SIG-M5 treated with dmso at 0.1 percent for 504 hours (cell line): ENCODE results near the gene GNAQ.
"Not testable (repeated sequence)": the region's sequence is repeated elsewhere in the genome, so short reads cannot be mapped to it uniquely, and the experiment has no call there.

ENCODE experiments used
- DNase-seq: peaks from one replicate; lab custom pipeline; 2025; ENCODE audit not compliant: unreplicated experiment; lab: John Stamatoyannopoulos, UW

Gene GNAQ

DNA sequence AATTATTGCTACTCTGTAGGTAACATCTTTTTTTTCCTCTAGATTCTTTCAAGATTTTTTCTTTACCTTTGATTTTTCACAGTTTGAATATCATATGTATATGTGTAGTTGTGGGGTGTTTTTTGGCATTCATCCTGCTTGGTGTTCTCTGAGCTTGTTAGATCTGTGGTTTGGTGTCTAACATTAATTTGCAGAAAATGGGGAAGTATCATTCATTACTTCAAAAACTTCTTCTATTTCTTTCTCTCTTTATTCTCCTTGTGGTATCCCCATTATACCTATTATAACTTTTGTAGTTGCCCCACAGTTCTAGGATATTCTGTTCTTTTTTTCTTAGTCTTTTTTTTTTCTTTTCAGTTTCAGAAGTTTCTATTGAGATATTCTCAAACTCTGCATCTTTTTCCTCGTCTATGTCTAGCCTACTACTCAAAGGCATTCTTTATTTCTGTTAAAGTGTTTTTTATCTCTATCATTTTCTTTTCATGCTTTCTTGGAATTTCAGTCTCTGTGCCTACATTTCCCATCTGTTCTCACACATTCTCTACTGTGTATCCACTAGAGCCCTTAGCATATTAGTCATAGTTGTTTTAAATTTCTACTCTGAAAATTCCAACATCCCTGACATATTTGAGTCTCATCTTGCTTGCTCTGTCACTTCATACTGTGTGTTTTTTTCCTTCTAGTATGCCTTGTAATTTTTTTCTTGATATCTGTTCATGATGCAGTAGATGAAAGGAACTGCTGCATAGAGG, 323.4 kb downstream of the GNAQ start:
- DNase-seq, result peak; percentile 2

DNA sequence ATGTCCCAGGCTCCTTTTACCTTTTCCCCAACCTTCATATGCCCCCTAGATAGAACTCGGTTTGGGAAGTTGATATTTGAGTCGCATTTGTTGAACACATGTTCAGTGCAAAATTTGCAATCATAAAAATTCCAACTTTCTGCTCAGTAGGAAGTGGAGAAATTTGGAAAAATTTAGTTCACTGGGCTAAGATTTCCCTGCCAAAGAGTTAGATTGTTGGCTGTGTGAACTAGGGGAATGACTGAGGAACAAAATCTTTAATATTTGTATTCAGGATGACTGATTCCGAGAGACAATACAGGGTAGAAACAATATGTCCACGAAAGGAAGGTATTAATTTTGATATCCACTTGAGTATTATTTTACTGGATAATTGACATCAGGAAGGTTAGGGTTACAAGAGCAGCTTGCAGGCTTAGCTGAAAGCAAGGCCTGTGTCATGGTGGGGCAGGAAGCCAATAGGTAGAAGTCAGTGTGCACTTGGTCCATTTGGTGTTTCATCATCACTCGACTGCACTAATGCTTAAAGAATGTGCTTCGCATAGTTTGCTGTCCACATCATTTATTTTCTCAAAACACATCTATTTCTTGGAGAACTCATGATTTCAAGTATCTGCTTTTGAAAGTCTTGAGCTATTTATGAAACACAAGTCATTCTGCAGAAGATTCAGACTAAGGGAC, 324.1 kb downstream of the GNAQ start:
- DNase-seq, result peak; percentile 22

DNA sequence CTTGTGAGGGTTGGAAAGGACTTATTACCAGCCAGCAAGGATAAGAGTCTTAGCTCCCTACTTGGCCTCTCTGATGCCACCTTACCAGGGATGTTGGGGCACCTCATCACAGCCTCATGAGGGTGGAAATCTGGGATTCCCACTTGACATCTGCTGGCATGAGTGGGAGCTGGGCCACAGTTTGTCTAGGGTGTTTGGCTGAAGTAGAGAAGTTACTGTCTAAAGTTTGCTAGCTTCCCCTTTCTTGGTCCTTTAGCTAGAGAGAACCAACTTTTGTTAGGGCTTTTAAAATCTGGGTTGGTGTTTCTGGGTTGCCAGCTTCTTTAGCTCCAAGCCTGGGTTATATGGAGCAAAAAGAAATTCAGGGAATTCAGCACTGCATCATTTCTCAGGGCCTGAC, 326.0 kb downstream of the GNAQ start:
- DNase-seq, result peak; percentile 12

DNA sequence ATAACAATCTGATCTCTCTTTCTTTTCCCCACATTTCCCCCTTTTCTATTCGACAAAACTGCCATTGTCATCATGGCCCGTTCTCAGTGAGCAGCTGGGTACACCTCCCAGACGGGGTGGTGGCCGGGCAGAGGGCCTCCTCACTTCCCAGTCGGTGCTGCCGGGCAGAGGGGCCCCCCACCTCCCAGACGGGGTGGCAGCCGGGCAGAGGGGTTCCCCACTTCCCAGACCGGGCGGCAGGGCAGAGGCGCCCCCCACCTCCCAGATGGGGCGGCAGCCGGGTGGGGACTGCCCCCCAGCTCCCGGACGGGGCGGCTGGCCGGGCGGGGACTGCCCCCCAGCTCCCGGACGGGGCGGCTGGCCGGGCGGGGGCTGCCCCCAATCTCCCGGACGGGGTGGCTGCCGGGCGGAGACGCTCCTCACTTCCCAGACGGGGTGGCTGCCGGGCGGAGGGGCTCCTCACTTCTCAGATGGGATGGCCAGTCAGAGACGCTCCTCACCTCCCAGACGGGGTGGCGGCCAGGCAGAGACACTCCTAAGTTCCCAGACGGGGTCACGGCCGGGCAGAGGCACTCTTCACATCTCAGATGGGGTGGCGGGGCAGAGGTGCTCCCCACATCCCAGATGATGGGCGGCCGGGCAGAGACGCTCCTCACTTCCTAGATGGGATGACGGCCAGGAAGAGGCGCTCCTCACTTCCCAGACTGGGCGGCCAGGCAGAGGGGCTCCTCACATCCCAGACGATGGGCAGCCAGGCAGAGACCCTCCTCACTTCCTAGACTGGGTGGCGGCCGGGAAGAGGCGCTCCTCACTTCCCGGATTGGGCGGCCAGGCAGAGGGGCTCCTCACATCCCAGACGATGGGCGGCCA, 328.9 kb downstream of the GNAQ start:
- DNase-seq, result not testable (repeated sequence)

DNA sequence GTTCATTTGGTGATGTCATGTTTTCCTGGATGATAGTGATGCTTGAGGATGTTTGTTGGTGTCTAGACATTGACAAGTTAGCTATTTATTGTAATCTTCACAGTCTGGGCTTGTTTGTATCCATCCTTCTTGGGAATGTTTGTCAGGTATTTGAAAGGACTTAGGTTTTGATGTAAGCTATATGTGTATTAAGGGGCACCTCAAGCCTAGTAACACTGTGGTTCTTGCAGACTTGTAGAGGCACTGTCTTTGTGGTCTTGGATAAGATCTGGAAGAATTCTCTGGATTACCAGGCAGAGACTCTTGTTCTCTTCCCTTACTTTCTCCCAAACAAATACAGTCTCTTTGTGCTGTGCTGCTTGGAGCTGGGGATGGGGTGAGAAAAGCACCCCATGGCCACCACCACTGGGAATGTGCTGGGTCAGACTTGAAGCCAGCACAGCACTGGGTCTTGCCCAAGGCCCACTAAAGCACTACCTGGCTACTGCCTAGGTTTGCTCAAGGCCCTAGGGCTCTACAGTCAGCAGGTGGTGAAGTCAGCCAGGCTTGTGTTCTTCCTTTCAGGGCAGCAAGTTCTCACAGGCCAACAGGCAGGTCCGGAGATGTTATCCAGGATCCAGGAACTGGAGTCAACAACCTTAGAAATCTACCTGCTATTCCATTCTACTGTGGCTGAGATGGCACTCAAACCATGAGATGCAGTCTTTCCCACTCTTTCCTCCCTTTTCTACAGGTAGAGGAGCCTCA, 334.2 kb downstream of the GNAQ start:
- DNase-seq, result no peak

DNA sequence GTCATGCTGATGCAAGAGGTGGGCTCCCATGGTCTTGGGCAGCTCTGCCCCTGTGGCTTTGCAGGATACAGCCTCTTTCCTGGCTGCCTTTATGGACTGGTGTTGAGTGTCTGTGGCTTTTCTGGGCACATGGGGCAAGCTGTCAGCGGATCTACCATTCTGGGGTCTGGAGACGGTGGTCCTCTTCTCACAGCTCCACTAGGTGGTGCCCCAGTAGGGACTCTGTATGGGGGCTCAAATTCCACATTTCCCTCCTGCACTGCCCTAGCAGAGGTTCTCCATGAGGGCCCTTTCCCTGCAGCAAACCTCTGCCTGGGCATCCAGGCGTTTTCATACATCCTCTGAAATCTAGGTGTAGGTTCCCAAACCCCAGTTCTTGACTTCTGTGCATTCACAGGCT, 340.9 kb downstream of the GNAQ start:
- DNase-seq, result not testable (repeated sequence)

DNA sequence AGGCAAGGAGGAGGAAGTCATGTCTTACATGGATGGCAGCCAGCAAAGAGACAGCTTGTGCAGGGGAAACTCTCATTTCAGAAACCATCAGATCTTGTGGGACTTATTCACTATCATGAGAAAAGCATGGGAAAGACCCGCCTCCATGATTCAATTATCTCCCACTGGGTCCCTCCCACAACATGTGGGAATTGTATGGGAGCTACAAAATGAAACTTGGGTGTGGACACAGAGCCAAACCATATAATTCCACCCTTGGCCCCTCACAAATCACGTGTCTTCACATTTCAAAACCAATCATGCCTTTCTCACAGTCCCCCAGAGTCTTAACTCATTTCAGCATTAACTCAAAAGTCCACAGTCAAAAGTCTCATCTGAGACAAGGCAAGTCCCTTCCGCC, 341.5 kb downstream of the GNAQ start:
- not testable (repeated sequence) for DNase-seq

DNA sequence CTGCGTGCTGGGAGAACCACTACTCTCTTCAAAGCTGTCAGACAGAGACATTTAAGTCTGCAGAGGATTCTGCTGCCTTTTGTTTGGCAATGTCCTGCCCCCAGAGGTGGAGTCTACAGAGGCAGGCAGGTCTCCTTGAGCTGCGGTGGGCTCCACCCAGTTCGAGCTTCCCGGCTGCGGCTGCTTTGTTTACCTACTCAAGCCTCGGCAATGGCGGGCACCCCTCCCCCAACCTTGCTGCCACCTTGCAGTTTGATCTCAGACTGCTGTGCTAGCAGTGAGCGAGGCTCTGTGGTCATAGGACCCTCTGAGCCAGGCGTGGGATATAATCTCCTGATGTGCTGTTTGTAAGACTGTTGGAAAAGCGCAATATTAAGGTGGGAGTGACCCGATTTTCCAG, 343.9 kb downstream of the GNAQ start:
- DNase-seq, result not testable (repeated sequence)

DNA sequence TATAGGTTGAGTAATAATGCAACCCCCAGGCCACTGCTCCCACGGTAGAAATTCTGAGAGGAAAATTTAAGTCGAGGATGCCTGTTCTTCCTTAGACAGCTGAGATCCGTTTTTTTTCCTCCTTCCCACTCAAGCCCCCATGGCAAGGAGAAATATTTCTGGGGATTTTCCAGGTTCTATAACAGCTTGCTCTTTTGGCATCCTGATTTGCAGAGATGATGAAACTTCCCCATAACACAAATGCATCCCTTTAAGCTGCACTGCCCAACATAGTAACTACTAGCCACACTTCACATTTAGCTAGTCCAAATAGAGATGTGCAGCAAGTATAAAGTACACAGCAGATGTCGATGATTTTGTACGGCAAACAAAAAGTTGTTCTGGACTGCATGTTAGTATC, 351.0 kb downstream of the GNAQ start:
- peak; percentile 4 for DNase-seq

DNA sequence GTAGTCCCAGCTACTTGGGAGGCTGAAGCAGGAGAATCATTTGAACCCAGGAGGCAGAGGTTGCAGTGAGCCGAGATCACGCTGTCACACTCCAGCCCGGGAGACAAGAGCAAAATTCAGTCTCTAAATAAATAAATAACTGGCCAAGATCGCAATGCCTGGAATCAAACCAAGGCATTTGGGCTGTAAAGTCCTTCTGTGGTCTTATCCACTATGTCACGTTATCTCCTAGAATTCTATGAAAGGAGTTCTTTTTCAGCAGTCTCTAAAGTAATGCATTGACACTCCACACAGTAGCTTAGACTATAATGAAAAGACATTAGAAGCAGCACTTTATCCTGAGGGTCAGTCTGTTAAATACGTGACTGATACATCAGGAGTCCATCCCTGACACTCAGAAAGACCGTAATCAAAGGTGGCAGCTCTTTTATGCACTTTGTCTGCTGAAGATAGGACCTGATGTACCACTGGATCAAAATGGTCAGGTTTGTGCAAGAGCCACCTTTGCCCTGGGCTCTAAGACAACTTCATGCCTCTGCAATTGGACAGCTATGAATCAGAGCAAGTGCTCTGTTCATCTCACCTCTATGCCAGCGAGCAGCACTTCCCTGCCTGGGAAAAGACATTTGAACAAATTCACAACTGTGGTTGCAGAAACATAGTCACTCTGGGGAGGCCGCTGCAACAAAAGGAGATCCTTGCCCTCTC, 351.8 kb downstream of the GNAQ start:
- no peak for DNase-seq

DNA sequence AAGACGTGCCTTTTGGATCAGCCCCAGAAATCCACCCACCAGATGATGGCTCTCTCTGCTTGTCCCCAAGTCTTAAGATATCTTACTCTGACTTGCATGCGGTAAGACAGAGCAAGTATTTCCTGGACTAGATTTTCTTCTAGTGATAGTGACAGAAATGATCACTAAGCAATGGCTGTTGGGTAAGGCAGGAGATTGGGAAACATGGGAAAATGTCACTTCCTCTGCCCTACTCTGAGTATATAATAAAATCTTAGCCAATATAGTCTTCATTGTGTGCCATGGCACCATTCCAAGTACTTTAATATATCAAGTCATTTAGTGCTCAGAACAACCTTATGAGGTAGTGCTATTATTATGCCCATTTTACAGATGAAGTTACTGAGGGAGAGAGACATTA, 352.5 kb downstream of the GNAQ start:
- peak; percentile 67 for DNase-seq

DNA sequence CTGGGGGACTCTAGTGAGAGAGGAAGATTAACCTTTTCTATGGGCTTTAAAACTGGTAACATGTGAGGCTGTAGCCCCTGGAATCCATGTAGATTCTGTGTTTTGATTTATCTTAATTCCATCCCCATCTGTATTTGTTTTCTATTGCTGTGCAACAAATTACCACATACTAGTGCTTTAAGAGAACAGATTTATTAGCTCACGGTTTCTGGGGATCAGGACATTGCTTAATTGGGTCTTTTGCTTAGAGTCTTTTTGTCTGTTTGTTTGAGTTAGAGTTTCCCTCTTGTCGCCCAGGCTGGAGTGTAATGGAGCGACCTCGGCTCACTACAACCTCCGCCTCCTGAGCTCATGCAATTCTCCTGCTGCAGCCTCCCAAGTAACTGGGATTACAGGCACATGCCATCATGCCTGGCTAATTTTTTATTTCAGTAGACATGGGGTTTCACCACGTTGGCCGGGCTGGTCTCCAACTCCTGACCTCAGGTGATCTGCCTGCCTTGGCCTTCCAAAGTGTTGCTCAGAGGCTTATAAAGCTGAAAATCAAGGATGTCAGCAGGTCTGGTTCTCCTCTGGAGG, 353.6 kb downstream of the GNAQ start:
- no peak for DNase-seq

DNA sequence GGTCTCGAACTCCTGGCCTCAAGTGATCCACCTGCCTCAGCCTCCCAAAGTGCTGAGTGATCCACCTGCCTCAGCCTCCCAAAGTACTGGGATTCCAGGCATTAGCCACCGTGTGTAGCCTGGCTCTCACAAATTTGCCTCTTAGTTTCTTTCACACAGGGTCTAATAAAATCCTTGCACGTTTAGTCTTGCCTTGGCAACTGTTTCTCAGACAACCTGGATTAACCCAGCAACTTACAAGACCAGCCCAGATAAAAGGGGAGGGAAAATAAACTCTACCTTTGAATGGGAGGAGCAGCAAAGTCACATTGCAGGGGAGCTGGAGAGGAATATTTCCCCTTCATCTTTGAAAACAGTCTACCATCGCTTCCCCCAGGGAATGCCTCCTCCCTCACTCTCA, 354.2 kb downstream of the GNAQ start:
- DNase-seq, result no peak

DNA sequence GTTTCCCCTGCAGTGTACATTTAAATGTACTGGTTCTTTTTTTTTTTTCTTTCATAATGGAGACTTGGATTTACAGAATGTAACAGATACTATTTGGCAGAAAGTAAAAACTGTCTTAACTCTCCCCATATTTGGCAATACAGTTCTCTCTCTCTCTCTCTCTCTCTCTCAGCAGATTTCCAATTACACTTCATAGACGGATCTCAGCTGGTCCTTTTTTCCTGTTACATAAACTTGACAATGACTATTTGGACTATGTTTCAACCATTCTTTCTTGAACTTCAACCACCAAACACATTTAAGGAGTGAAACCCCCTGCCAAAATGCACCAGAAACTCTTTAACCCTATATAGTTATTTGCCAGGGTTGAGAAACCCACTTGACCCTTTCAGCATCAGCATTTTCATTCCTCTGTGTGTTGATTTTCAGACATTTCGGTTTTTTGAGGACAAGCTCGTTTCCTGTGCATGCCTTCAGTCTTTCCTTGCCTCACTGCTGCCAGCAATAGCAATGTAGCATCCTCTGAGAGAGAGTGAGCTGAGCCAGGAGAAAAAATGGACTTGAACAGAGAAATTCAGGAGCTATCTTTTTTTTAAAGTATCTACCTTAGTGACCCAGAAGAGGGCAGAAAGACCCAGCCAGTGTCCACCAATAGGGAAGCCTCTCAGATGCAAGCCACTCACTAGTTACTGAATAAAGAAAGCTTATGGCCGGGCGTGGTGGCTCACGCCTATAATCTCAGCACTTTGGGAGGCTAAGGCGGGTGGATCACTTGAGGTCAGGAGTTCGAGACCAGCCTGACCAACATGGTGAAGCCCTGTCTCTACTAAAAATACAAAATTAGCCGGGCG, 357.4 kb downstream of the GNAQ start:
- DNase-seq, result no peak

DNA sequence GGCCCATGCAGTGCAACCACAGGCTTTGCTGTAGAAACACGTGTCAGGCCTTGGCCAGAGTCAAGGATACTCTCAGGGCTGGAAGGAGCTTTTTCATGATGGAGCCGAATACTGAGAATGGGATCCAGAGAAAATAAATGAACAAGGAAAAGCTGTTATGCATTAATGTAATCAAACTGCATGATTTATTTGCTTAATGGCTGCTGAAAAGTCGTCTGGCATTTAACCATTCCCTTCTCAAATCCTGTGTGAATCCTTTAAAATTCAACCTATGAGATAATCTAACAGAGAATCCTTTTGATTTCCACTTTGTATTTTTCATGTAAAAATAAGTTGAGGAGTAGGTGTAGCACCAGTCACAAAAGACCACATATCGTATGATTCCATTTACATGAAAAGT, 359.4 kb downstream of the GNAQ start:
- no peak for DNase-seq

DNA sequence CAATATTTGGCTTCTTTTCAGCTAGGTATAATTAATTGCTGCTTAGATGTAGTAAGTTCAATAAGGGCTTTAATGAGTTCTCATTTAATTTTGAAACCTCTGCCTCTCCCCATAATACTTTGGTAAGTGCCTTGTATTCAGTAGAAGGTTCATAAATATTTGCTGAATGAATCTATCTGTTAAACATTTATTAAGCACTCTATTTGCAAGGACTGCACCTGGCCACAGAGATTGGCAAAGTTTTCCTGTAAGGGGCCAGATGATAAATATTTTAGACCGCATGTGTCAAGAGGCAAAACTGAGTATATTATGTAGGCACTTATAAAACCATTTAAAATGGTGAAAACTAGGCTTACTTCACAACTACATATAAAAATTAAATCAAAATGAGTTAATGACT, 364.5 kb downstream of the GNAQ start:
- no peak for DNase-seq
